ENCODE results near the gene LHPP.

LHPP gene

GRCh38 chr10:124520558-124521428 lies 59.2 kb downstream of the LHPP start:
- TF ChIP-seq CTCF (IDR thresholded peaks at IDR 0.05; ENCODE audit: insufficient read depth, low read depth, low read length, missing control alignments) = no peak
- no peak for DNase-seq (ENCODE audit: low read depth)
- H3K4me3 ChIP-seq (ENCODE audit: low read length) = no peak overlapping the region

GRCh38 chr10:124521429-124521871 lies 59.8 kb downstream of the LHPP start:
- no peak overlapping the region for H3K4me3 ChIP-seq (ENCODE audit: low read length)
- TF ChIP-seq CTCF (IDR thresholded peaks at IDR 0.05; ENCODE audit: insufficient read depth, low read depth, low read length, missing control alignments) = no peak
- DNase-seq (ENCODE audit: low read depth) = no peak

GRCh38 chr10:124522131-124522932 lies 60.7 kb downstream of the LHPP start:
- no peak for DNase-seq (ENCODE audit: low read depth)
- no peak overlapping the region for H3K4me3 ChIP-seq (ENCODE audit: low read length)

GRCh38 chr10:124522933-124523871 lies 61.6 kb downstream of the LHPP start:
- no peak for TF ChIP-seq CTCF (IDR thresholded peaks at IDR 0.05; ENCODE audit: insufficient read depth, low read depth, low read length, missing control alignments)
- H3K4me3 ChIP-seq (ENCODE audit: low read length) = no peak overlapping the region
- DNase-seq (ENCODE audit: low read depth) = no peak

More at GRCh38 chr10:124522131-124522932, 60.7 kb downstream of the LHPP start:
- no peak for TF ChIP-seq CTCF (IDR thresholded peaks at IDR 0.05; ENCODE audit: insufficient read depth, low read depth, low read length, missing control alignments)

GRCh38 chr10:124523901-124524300 lies 62.3 kb downstream of the LHPP start:
- no peak for DNase-seq (ENCODE audit: low read depth)
- H3K4me3 ChIP-seq (ENCODE audit: low read length) = no peak overlapping the region
- TF ChIP-seq CTCF (IDR thresholded peaks at IDR 0.05; ENCODE audit: insufficient read depth, low read depth, low read length, missing control alignments) = no peak

- no peak for TF ChIP-seq CTCF (IDR thresholded peaks at IDR 0.05; ENCODE audit: insufficient read depth, low read depth, low read length, missing control alignments)
- H3K4me3 ChIP-seq (ENCODE audit: low read length) = no peak overlapping the region
- DNase-seq (ENCODE audit: low read depth) = peak; percentile 79
These were observed 63.5 kb downstream of the LHPP start for GRCh38 chr10:124524991-124525653.
